ENCODE results near the gene HOXB3.

HOXB3 gene

GRCh38 chr17:48596735-48597527 lies 6.9 kb upstream of the HOXB3 start:
- POLR2A ChIA-PET, result interaction anchor here (0.7 to 1.7 kb wide), 6 partner anchors 9 to 245 kb away, joined by 3 to 12 read pairs (median 3); no protein-coding TSS in a partner anchor
- TF ChIP-seq CTCF (IDR thresholded peaks at IDR 0.05; ENCODE audit: insufficient read depth, low read length, missing control alignments), result no peak
- DNase-seq (ENCODE audit: low read depth, low spot score), result no peak
- H3K4me3 ChIP-seq (ENCODE audit: low read depth, low read length), result peak overlapping the region; percentile 76
- CTCF ChIA-PET, result interaction anchor here (0.9 to 8.4 kb wide), 9 partner anchors 10 to 289 kb away, joined by 3 to 80 read pairs (median 6); partner anchors contain the start of gene HOXB8

GRCh38 chr17:48596000-48596734 lies 6.1 kb upstream of the HOXB3 start:
- ChIA-PET POLR2A (interaction anchor here (0.8 to 1.7 kb wide), 7 partner anchors 8 to 244 kb away, joined by 3 to 12 read pairs (median 4); no protein-coding TSS in a partner anchor), CTCF (interaction anchor here (0.9 to 8.4 kb wide), 8 partner anchors 11 to 288 kb away, joined by 3 to 80 read pairs (median 8); partner anchors contain the start of gene HOXB8)
- TF ChIP-seq CTCF (IDR thresholded peaks at IDR 0.05; ENCODE audit: insufficient read depth, low read length, missing control alignments), result no peak
- DNase-seq (ENCODE audit: low read depth, low spot score), result no peak
- peak overlapping the region; percentile 76 for H3K4me3 ChIP-seq (ENCODE audit: low read depth, low read length)

- DNase-seq (ENCODE audit: low read depth, low spot score), result no peak
Measured at GRCh38 chr17:48595278-48595999, 5.4 kb upstream of the HOXB3 start.

GRCh38 chr17:48594538-48595277 lies 4.7 kb upstream of the HOXB3 start:
- POLR2A ChIA-PET, result interaction anchor here (1.0 to 3.3 kb wide), 7 partner anchors 12 to 48 kb away, joined by 3 to 14 read pairs (median 4); no protein-coding TSS in a partner anchor
- peak overlapping the region; percentile 76 for H3K4me3 ChIP-seq (ENCODE audit: low read depth, low read length)
- CTCF ChIA-PET, result interaction anchor here (0.6 to 8.4 kb wide), 20 partner anchors 15 to 379 kb away, joined by 3 to 80 read pairs (median 6); partner anchors contain the start of gene HOXB8
- no peak for TF ChIP-seq CTCF (IDR thresholded peaks at IDR 0.05; ENCODE audit: insufficient read depth, low read length, missing control alignments)
- DNase-seq (ENCODE audit: low read depth, low spot score), result no peak

More at GRCh38 chr17:48595278-48595999, 5.4 kb upstream of the HOXB3 start:
- TF ChIP-seq CTCF (IDR thresholded peaks at IDR 0.05; ENCODE audit: insufficient read depth, low read length, missing control alignments), result no peak
- peak overlapping the region; percentile 76 for H3K4me3 ChIP-seq (ENCODE audit: low read depth, low read length)
- CTCF ChIA-PET, result interaction anchor here (0.6 to 8.4 kb wide), 13 partner anchors 11 to 291 kb away, joined by 3 to 80 read pairs (median 6); partner anchors contain the start of gene HOXB8
- POLR2A ChIA-PET, result interaction anchor here (0.8 to 1.8 kb wide), 5 partner anchors 13 to 121 kb away, joined by 3 to 5 read pairs (median 4); no protein-coding TSS in a partner anchor

- DNase-seq (ENCODE audit: low read depth, low spot score), result peak; percentile 63
- peak; percentile 99 for TF ChIP-seq CTCF (IDR thresholded peaks at IDR 0.05; ENCODE audit: insufficient read depth, low read length, missing control alignments)
- peak overlapping the region; percentile 76 for H3K4me3 ChIP-seq (ENCODE audit: low read depth, low read length)
- ChIA-PET POLR2A (interaction anchor here (0.5 to 3.3 kb wide), 11 partner anchors 11 to 52 kb away, joined by 3 to 14 read pairs (median 5); no protein-coding TSS in a partner anchor), CTCF (interaction anchor here (0.7 to 8.4 kb wide), 32 partner anchors 16 to 442 kb away, joined by 3 to 80 read pairs (median 6); partner anchors contain the start of gene HOXB8)
Measured at GRCh38 chr17:48593840-48594537, 3.9 kb upstream of the HOXB3 start.
